ENCODE measurements around the gene HECTD3. TPM values are rescaled to one million over a fixed set of nuclear protein-coding genes. Genes with fewer than 3 reads are reported as not detected.
"Not testable (repeated sequence)": the region's sequence is repeated elsewhere in the genome, so short reads cannot be mapped to it uniquely, and the experiment has no call there.

The HECTD3 gene
- total and polyA plus RNA-seq, 4 donors: 24.2 to 48.7 (median 38.6) TPM

DNA sequence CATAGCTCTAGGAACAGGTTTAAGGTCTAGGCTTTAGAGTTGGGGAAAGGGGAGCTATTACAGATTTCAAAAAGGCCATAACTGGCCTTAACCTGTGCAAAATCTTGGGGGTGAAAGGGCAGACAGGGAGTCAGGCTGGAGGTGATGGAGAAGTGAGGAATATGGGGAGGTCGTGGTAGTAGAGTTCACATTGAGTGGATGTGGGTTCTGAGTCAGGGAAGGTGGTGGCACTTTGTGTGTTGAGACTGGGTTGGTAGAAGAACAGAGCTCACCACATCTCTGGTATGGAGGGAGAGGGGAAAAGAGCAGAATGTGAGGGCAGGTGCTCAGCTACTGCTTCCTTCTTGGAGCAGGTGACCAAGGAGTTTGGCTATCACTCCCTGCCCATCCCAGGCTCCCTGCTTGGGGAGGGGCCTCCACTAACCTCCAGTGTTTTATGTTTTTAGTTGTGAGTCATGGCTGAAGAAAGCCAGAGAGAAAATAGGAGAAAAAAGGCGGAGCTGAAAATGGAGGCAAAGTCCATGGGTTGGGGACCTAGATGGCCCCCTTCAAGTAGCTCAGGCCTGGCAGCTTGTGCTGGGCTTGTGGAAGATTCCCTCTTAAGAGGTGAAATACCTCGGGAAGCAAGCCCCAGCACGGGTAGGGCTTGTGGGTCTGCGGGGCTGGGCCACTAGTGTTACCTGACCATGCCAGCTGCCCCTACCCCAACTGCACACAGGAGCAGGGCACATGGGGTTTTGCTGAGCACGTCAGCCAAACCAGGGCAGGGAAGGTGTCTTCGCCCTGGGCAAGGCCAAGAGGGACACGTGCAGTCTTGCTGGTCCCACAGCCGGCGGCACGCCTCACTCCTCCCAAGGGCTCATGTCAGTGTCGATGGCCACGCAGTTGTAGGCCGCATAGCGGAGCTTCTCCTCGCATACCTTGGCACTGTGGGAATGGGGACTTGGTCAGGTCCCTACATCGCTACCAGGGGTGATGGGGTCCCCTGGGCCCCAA is 8.2 kb downstream of the HECTD3 start:
- no peaks in the 10 kb centered on the region for H3K4me1 ChIP-seq (ENCODE audit: control insufficient read depth in 1 of 2, insufficient read depth in 2 of 2, low read length in 2 of 2)
- DNase-seq (no peak), ATAC-seq (ENCODE audit: low FRiP score) (no peak)
- no peaks in the 10 kb centered on the region for H3K27me3 ChIP-seq (ENCODE audit: control insufficient read depth in 1 of 2, insufficient read depth in 2 of 2, low read length in 1 of 2)
- WGBS, 2 donors: 90 to 93% methylated on average over 17 of the region's 17 CpGs
- no peaks in the 10 kb centered on the region for H3K9me3 ChIP-seq (ENCODE audit: control insufficient read depth, low read length)
- intact Hi-C loops (cut with DNase I): no loop called here
- no peak overlapping the region for H3K4me3 ChIP-seq (ENCODE audit: low read length in 2 of 2)
- H3K36me3 ChIP-seq (ENCODE audit: control insufficient read depth in 1 of 2, insufficient read depth in 2 of 2, low read length in 1 of 2): peaks cover 0 to 21% of the 10 kb centered on the region in 2 donors
- no peak overlapping the region for H3K27ac ChIP-seq (ENCODE audit: low read depth in 1 of 2, low read length in 2 of 2)

- H3K9me3 ChIP-seq (ENCODE audit: control insufficient read depth, low read length); H3K4me3 ChIP-seq (ENCODE audit: low read length in 2 of 2); H3K27me3 ChIP-seq (ENCODE audit: control insufficient read depth in 1 of 2, insufficient read depth in 2 of 2, low read length in 1 of 2); intact Hi-C loops (cut with DNase I); DNase-seq; ATAC-seq (ENCODE audit: low FRiP score); H3K4me1 ChIP-seq (ENCODE audit: control insufficient read depth in 1 of 2, insufficient read depth in 2 of 2, low read length in 2 of 2); H3K27ac ChIP-seq (ENCODE audit: low read depth in 1 of 2, low read length in 2 of 2): not testable (repeated sequence)
- WGBS, 2 donors: 80 to 84% methylated on average over 8 of the region's 8 CpGs
- H3K36me3 ChIP-seq (ENCODE audit: control insufficient read depth in 1 of 2, insufficient read depth in 2 of 2, low read length in 1 of 2): peaks cover 0 to 13% of the 10 kb centered on the region in 2 donors
These were observed 9.5 kb downstream of the HECTD3 start for GRCh38 chr1:45001576-45001975.

- no peak overlapping the region for H3K27ac ChIP-seq (ENCODE audit: low read depth in 1 of 2, low read length in 2 of 2)
- WGBS, 2 donors: 62 to 64% methylated on average over 7 of the region's 7 CpGs
- ATAC-seq (ENCODE audit: low FRiP score) (no peak), DNase-seq (peak; percentile 56 to 64)
- intact Hi-C loops (cut with DNase I): no loop called here
- no peak overlapping the region for H3K4me3 ChIP-seq (ENCODE audit: low read length in 2 of 2)
- H3K4me1 ChIP-seq (ENCODE audit: control insufficient read depth in 1 of 2, insufficient read depth in 2 of 2, low read length in 2 of 2): no peaks in the 10 kb centered on the region
- H3K36me3 ChIP-seq (ENCODE audit: control insufficient read depth in 1 of 2, insufficient read depth in 2 of 2, low read length in 1 of 2): peaks cover 0 to 13% of the 10 kb centered on the region in 2 donors
- no peaks in the 10 kb centered on the region for H3K27me3 ChIP-seq (ENCODE audit: control insufficient read depth in 1 of 2, insufficient read depth in 2 of 2, low read length in 1 of 2)
- no peaks in the 10 kb centered on the region for H3K9me3 ChIP-seq (ENCODE audit: control insufficient read depth, low read length)
These were observed 10.1 kb downstream of the HECTD3 start for GRCh38 chr1:45001011-45001481.

- intact Hi-C loops (cut with DNase I): no loop called here
- no peaks in the 10 kb centered on the region for H3K27me3 ChIP-seq (ENCODE audit: control insufficient read depth in 1 of 2, insufficient read depth in 2 of 2, low read length in 1 of 2)
- DNase-seq (no peak), ATAC-seq (ENCODE audit: low FRiP score) (no peak)
- no peaks in the 10 kb centered on the region for H3K9me3 ChIP-seq (ENCODE audit: control insufficient read depth, low read length)
- no peak overlapping the region for H3K4me3 ChIP-seq (ENCODE audit: low read length in 2 of 2)
- no peak overlapping the region for H3K27ac ChIP-seq (ENCODE audit: low read depth in 1 of 2, low read length in 2 of 2)
- 79 to 83% methylated on average over 3 of the region's 3 CpGs for WGBS, 2 donors
- no peaks in the 10 kb centered on the region for H3K4me1 ChIP-seq (ENCODE audit: control insufficient read depth in 1 of 2, insufficient read depth in 2 of 2, low read length in 2 of 2)
- H3K36me3 ChIP-seq (ENCODE audit: control insufficient read depth in 1 of 2, insufficient read depth in 2 of 2, low read length in 1 of 2): peaks cover 0 to 5% of the 10 kb centered on the region in 2 donors
These were observed 11.9 kb downstream of the HECTD3 start for GRCh38 chr1:44999232-44999631.

GRCh38 chr1:44995467-44996238 is 15.5 kb downstream of the HECTD3 start:
- no peaks in the 10 kb centered on the region for H3K4me1 ChIP-seq (ENCODE audit: control insufficient read depth in 1 of 2, insufficient read depth in 2 of 2, low read length in 2 of 2)
- DNase-seq (no peak), ATAC-seq (ENCODE audit: low FRiP score) (no peak)
- H3K36me3 ChIP-seq (ENCODE audit: control insufficient read depth in 1 of 2, insufficient read depth in 2 of 2, low read length in 1 of 2): no peaks in the 10 kb centered on the region
- no peaks in the 10 kb centered on the region for H3K27me3 ChIP-seq (ENCODE audit: control insufficient read depth in 1 of 2, insufficient read depth in 2 of 2, low read length in 1 of 2)
- H3K9me3 ChIP-seq (ENCODE audit: control insufficient read depth, low read length): no peaks in the 10 kb centered on the region
- WGBS, 2 donors: 91 to 92% methylated on average over 7 of the region's 7 CpGs
- H3K4me3 ChIP-seq (ENCODE audit: low read length in 2 of 2): no peak overlapping the region
- no peak overlapping the region for H3K27ac ChIP-seq (ENCODE audit: low read depth in 1 of 2, low read length in 2 of 2)
- intact Hi-C loops (cut with DNase I): no loop called here

GRCh38 chr1:44994309-44994898 is 16.7 kb downstream of the HECTD3 start:
- Histone ChIP-seq H3K9me3 (ENCODE audit: control insufficient read depth, low read length) (no peaks in the 10 kb centered on the region), H3K36me3 (ENCODE audit: control insufficient read depth in 1 of 2, insufficient read depth in 2 of 2, low read length in 1 of 2) (no peaks in the 10 kb centered on the region), H3K27me3 (ENCODE audit: control insufficient read depth in 1 of 2, insufficient read depth in 2 of 2, low read length in 1 of 2) (no peaks in the 10 kb centered on the region), H3K4me1 (ENCODE audit: control insufficient read depth in 1 of 2, insufficient read depth in 2 of 2, low read length in 2 of 2) (no peaks in the 10 kb centered on the region), H3K27ac (ENCODE audit: low read depth in 1 of 2, low read length in 2 of 2) (no peak overlapping the region), H3K4me3 (ENCODE audit: low read length in 2 of 2) (no peak overlapping the region)
- no peak for DNase-seq
- no peak for ATAC-seq (ENCODE audit: low FRiP score)
- intact Hi-C loops (cut with DNase I): loop anchor here in 1 of 2 donors (5.0 kb wide), 1 partner anchor 262 kb away; the partner anchor contains the start of gene RNU5D-1
- 43 to 54% methylated on average over 7 of the region's 7 CpGs for WGBS, 2 donors

DNA sequence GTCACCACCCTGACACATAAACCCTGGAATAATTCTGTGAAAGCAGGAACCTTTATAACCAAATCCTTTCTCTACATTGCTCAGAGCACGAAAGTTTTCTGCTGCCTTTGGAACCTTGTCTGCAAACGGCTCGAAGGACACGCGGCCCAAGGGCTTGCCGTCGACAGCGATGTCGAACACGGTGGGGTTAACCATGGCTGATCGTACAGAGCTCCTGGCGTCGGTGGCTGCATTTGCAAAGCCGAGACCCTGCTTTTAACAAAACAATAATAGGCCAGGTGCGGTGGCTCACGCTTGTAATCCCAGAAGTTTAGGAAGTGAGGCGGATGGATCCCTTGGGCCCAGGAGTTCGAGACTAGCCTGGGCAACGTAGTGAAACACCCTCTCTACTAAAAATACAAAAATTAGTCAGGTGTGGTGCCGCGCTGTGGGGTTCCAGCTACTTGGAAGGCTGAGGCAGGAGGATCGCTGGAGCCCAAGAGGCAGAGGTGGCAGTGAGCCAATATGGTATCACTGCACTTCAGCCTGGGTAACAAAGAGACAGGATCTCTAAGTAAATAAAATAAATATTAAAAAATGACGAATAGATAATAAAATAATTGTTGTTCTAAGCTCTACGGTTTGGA is 22.5 kb downstream of the HECTD3 start:
- DNase-seq (peak in 1 of 2 donors; percentile 59), ATAC-seq (ENCODE audit: low FRiP score) (no peak)
- Histone ChIP-seq H3K9me3 (ENCODE audit: control insufficient read depth, low read length) (no peaks in the 10 kb centered on the region), H3K27ac (ENCODE audit: low read depth in 1 of 2, low read length in 2 of 2) (no peak overlapping the region), H3K4me3 (ENCODE audit: low read length in 2 of 2) (no peak overlapping the region), H3K36me3 (ENCODE audit: control insufficient read depth in 1 of 2, insufficient read depth in 2 of 2, low read length in 1 of 2) (no peaks in the 10 kb centered on the region), H3K27me3 (ENCODE audit: control insufficient read depth in 1 of 2, insufficient read depth in 2 of 2, low read length in 1 of 2) (no peaks in the 10 kb centered on the region), H3K4me1 (ENCODE audit: control insufficient read depth in 1 of 2, insufficient read depth in 2 of 2, low read length in 2 of 2) (no peaks in the 10 kb centered on the region)
- 88 to 89% methylated on average over 24 of the region's 24 CpGs for WGBS, 2 donors
- intact Hi-C loops (cut with DNase I): no loop called here

GRCh38 chr1:44985747-44986359 is 25.3 kb downstream of the HECTD3 start:
- 2% methylated on average over 19 of the region's 19 CpGs for WGBS, 2 donors
- intact Hi-C loops (cut with DNase I): no loop called here
- Histone ChIP-seq H3K27ac (ENCODE audit: low read depth in 1 of 2, low read length in 2 of 2) (no peak overlapping the region), H3K36me3 (ENCODE audit: control insufficient read depth in 1 of 2, insufficient read depth in 2 of 2, low read length in 1 of 2) (no peaks in the 10 kb centered on the region), H3K4me1 (ENCODE audit: control insufficient read depth in 1 of 2, insufficient read depth in 2 of 2, low read length in 2 of 2) (no peaks in the 10 kb centered on the region), H3K4me3 (ENCODE audit: low read length in 2 of 2) (peak overlapping the region; percentile 6 to 80), H3K27me3 (ENCODE audit: control insufficient read depth in 1 of 2, insufficient read depth in 2 of 2, low read length in 1 of 2) (no peaks in the 10 kb centered on the region), H3K9me3 (ENCODE audit: control insufficient read depth, low read length) (no peaks in the 10 kb centered on the region)
- DNase-seq: peak in 1 of 2 donors; percentile 32
- ATAC-seq (ENCODE audit: low FRiP score): no peak
